Measurements from ENCODE around the gene MMEL1. TPM values are rescaled to one million over a fixed set of nuclear protein-coding genes. Genes with fewer than 3 reads are reported as not detected.
"Not testable (repeated sequence)": the region's sequence is repeated elsewhere in the genome, so short reads cannot be mapped to it uniquely, and the experiment has no call there.

Gene MMEL1
- total RNA-seq, 1 experiment from 2014 or later, result not detected

DNA sequence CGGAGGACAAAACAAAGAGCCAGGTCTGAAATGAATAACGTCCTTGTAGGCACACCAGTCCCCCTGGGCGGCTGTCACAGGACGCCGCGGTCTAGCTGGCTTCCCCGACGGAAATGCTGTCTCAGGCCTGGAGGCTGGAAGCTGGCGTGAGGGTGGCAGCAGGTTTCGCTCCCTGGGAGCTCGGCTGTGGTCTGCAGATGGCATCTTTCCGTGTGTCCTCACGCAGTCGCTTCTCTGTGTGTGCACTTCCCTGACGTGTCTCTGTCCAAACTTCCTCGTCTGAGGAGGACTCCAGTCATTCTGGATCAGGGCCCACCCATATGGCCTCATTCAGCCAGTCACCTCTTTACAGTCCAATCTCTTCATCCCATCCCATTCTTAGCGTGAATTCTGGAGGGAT, 62.5 kb downstream of the MMEL1 start:
- ATAC-seq (no peak), DNase-seq (ENCODE audit: low spot score) (no peak)
- peaks cover 11% of the 10 kb centered on the region; the same call in 1 of the 2 replicates for H3K27me3 Mint-ChIP-seq (ENCODE audit: low read depth)
- TF ChIP-seq NR1H2 (CRISPR knock-in tag; IDR thresholded peaks at IDR 0.05) (no peak), IRF2 (CRISPR knock-in tag; IDR thresholded peaks at IDR 0.05; ENCODE audit: borderline replicate concordance, low read depth) (no peak), SMAD3 (CRISPR knock-in tag; IDR thresholded peaks at IDR 0.05; ENCODE audit: borderline replicate concordance) (no peak), PRRX2 (CRISPR knock-in tag; IDR thresholded peaks at IDR 0.05) (no peak)
- TF ChIP-seq, protein P1, sequence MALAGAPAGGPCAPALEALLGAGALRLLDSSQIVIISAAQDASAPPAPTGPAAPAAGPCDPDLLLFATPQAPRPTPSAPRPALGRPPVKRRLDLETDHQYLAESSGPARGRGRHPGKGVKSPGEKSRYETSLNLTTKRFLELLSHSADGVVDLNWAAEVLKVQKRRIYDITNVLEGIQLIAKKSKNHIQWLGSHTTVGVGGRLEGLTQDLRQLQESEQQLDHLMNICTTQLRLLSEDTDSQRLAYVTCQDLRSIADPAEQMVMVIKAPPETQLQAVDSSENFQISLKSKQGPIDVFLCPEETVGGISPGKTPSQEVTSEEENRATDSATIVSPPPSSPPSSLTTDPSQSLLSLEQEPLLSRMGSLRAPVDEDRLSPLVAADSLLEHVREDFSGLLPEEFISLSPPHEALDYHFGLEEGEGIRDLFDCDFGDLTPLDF (CRISPR knock-in tag; IDR thresholded peaks at IDR 0.05), result no peak
- TF ChIP-seq, protein P2, sequence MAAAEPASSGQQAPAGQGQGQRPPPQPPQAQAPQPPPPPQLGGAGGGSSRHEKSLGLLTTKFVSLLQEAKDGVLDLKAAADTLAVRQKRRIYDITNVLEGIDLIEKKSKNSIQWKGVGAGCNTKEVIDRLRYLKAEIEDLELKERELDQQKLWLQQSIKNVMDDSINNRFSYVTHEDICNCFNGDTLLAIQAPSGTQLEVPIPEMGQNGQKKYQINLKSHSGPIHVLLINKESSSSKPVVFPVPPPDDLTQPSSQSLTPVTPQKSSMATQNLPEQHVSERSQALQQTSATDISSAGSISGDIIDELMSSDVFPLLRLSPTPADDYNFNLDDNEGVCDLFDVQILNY (CRISPR knock-in tag; IDR thresholded peaks at IDR 0.05), result no peak
- TF ChIP-seq, protein P3, sequence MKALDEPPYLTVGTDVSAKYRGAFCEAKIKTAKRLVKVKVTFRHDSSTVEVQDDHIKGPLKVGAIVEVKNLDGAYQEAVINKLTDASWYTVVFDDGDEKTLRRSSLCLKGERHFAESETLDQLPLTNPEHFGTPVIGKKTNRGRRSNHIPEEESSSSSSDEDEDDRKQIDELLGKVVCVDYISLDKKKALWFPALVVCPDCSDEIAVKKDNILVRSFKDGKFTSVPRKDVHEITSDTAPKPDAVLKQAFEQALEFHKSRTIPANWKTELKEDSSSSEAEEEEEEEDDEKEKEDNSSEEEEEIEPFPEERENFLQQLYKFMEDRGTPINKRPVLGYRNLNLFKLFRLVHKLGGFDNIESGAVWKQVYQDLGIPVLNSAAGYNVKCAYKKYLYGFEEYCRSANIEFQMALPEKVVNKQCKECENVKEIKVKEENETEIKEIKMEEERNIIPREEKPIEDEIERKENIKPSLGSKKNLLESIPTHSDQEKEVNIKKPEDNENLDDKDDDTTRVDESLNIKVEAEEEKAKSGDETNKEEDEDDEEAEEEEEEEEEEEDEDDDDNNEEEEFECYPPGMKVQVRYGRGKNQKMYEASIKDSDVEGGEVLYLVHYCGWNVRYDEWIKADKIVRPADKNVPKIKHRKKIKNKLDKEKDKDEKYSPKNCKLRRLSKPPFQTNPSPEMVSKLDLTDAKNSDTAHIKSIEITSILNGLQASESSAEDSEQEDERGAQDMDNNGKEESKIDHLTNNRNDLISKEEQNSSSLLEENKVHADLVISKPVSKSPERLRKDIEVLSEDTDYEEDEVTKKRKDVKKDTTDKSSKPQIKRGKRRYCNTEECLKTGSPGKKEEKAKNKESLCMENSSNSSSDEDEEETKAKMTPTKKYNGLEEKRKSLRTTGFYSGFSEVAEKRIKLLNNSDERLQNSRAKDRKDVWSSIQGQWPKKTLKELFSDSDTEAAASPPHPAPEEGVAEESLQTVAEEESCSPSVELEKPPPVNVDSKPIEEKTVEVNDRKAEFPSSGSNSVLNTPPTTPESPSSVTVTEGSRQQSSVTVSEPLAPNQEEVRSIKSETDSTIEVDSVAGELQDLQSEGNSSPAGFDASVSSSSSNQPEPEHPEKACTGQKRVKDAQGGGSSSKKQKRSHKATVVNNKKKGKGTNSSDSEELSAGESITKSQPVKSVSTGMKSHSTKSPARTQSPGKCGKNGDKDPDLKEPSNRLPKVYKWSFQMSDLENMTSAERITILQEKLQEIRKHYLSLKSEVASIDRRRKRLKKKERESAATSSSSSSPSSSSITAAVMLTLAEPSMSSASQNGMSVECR (CRISPR knock-in tag; IDR thresholded peaks at IDR 0.05; ENCODE audit: borderline replicate concordance), result no peak
- ChIA-PET POLR2A (no interaction called here), CTCF (interaction anchor here (1.0 kb wide), 1 partner anchor 255 kb away, joined by 3 read pairs; no protein-coding TSS in a partner anchor)
- H3K4me1 Mint-ChIP-seq, result no peaks in the 10 kb centered on the region
- H3K36me3 Mint-ChIP-seq, result peaks cover 13% of the 10 kb centered on the region; the same call in 1 of the 2 replicates
- no peak overlapping the region for H3K4me3 Mint-ChIP-seq
- no peak overlapping the region for H3K27ac Mint-ChIP-seq
- peaks cover 21% of the 10 kb centered on the region for H3K9me3 Mint-ChIP-seq

DNA sequence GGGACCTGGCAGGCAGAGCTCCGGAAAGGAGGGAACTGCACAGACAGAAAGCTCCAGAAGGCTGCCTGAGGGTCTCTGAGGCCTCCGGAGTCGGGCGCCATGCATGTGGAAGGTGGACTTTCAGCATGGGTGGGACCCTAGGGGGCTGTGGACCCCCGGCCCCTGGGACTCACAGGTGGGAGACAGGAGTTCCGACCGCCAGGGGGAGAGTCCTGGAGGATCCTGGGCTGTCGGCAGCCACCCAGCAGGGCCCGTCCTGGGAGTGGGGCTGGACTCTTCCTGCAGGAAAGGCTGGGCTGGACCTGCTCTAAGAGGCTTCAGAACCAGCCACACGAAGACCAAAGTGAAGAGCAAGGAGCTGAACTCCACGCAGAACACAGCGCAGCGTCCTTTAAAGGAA, 63.1 kb downstream of the MMEL1 start:
- H3K9me3 Mint-ChIP-seq, result peaks cover 21% of the 10 kb centered on the region
- POLR2A ChIA-PET; H3K4me3 Mint-ChIP-seq; ATAC-seq; H3K4me1 Mint-ChIP-seq; H3K27ac Mint-ChIP-seq; DNase-seq (ENCODE audit: low spot score): not testable (repeated sequence)
- CTCF ChIA-PET, result interaction anchor here (1.0 kb wide), 1 partner anchor 254 kb away, joined by 3 read pairs; no protein-coding TSS in a partner anchor
- peaks cover 13% of the 10 kb centered on the region; the same call in 1 of the 2 replicates for H3K36me3 Mint-ChIP-seq
- H3K27me3 Mint-ChIP-seq (ENCODE audit: low read depth), result peaks cover 11% of the 10 kb centered on the region; the same call in 1 of the 2 replicates

DNA sequence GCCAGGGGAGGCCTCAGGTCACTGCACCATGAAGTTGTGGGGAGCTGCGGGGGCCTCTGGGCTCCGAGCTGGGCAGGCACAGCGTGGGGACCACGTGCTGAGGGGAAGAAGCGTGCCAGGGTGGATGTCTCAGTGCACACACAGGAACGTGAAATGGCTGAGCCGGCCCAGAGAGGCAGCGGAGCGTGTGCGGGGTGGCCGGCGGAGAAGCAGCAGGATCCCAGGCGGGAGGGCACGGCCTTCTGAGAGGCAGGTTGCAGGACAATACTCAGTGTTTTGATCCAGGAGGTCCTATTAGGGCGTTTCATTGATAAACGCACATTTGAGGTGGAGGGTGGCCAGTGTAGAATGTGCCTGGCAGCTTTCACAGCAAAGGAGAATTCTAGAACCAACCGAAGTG, 63.8 kb downstream of the MMEL1 start:
- POLR2A ChIA-PET, result no interaction called here
- 0 out of 2 replicates have a peak, but pooled peaks cover 3% of the 10 kb centered on the region for H3K4me1 Mint-ChIP-seq
- H3K9me3 Mint-ChIP-seq, result peaks cover 18% of the 10 kb centered on the region
- H3K27me3 Mint-ChIP-seq (ENCODE audit: low read depth), result peaks cover 11% of the 10 kb centered on the region; the same call in 1 of the 2 replicates
- H3K27ac Mint-ChIP-seq, result no peak overlapping the region; the same call in 1 of the 2 replicates
- peaks cover 11% of the 10 kb centered on the region; the same call in 1 of the 2 replicates for H3K36me3 Mint-ChIP-seq
- CTCF ChIA-PET, result no interaction called here
- no peak overlapping the region for H3K4me3 Mint-ChIP-seq
- ATAC-seq, result no peak
- no peak for DNase-seq (ENCODE audit: low spot score)
- TF ChIP-seq, protein P4, sequence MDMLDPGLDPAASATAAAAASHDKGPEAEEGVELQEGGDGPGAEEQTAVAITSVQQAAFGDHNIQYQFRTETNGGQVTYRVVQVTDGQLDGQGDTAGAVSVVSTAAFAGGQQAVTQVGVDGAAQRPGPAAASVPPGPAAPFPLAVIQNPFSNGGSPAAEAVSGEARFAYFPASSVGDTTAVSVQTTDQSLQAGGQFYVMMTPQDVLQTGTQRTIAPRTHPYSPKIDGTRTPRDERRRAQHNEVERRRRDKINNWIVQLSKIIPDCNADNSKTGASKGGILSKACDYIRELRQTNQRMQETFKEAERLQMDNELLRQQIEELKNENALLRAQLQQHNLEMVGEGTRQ (CRISPR knock-in tag; IDR thresholded peaks at IDR 0.05), result no peak
- TF ChIP-seq, protein P5, sequence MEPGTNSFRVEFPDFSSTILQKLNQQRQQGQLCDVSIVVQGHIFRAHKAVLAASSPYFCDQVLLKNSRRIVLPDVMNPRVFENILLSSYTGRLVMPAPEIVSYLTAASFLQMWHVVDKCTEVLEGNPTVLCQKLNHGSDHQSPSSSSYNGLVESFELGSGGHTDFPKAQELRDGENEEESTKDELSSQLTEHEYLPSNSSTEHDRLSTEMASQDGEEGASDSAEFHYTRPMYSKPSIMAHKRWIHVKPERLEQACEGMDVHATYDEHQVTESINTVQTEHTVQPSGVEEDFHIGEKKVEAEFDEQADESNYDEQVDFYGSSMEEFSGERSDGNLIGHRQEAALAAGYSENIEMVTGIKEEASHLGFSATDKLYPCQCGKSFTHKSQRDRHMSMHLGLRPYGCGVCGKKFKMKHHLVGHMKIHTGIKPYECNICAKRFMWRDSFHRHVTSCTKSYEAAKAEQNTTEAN (CRISPR knock-in tag; IDR thresholded peaks at IDR 0.05), result no peak
- no peak for TF ChIP-seq SOX15 (CRISPR knock-in tag; IDR thresholded peaks at IDR 0.05)
- TF ChIP-seq CBFB (CRISPR knock-in tag; IDR thresholded peaks at IDR 0.05; ENCODE audit: low read depth), result no peak
- no peak for TF ChIP-seq SP1 (CRISPR knock-in tag; conservative IDR thresholded peaks at IDR 0.05)
- no peak for TF ChIP-seq ZBTB21 (CRISPR knock-in tag; IDR thresholded peaks at IDR 0.05; ENCODE audit: borderline replicate concordance)
- TF ChIP-seq, protein P6, sequence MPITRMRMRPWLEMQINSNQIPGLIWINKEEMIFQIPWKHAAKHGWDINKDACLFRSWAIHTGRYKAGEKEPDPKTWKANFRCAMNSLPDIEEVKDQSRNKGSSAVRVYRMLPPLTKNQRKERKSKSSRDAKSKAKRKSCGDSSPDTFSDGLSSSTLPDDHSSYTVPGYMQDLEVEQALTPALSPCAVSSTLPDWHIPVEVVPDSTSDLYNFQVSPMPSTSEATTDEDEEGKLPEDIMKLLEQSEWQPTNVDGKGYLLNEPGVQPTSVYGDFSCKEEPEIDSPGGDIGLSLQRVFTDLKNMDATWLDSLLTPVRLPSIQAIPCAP (CRISPR knock-in tag; IDR thresholded peaks at IDR 0.05), result no peak
- TF ChIP-seq, protein P2 (CRISPR knock-in tag; IDR thresholded peaks at IDR 0.05), result no peak
- no peak for TF ChIP-seq HMGA2 (CRISPR knock-in tag; IDR thresholded peaks at IDR 0.05)
- TF ChIP-seq NR3C1 (CRISPR knock-in tag; conservative IDR thresholded peaks at IDR 0.05; ENCODE audit: low read depth), result no peak
- TF ChIP-seq SMAD3 (CRISPR knock-in tag; IDR thresholded peaks at IDR 0.05; ENCODE audit: borderline replicate concordance), result no peak
- TF ChIP-seq FOXP1 (CRISPR knock-in tag; IDR thresholded peaks at IDR 0.05; ENCODE audit: borderline replicate concordance), result no peak
- TF ChIP-seq, protein P7, sequence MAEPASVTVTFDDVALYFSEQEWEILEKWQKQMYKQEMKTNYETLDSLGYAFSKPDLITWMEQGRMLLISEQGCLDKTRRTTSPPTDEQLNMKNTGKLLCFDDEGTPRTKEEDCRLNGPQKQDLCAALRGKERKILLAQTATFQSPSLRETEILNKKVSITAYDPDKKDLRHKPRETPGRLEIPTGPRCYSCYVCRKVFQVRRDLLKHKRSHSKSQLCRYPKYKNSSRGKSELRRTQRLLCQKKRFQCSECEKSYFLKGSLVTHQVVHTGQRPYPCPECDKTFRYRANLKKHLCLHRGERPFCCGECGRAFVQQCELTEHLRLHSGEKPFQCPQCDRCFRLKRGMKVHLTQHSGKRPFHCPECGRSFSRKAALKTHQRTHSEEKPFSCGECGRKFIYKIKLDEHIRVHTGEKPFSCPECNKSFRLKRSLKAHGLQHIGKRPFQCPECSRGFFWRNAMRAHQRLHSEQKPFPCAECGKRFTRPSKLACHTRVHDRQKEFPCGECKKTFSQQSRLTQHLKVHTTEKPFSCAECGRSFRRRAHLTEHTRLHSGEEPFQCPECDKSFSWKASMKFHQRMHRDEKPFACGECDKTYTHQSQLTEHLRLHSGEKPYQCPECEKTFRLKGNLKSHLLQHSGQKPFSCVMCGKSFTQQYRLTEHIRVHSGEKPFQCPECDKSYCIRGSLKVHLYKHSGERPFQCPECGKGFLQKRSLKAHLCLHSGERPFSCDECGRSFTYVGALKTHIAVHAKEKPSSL (CRISPR knock-in tag; conservative IDR thresholded peaks at IDR 0.05), result no peak
- no peak for TF ChIP-seq FOXK1 (CRISPR knock-in tag; IDR thresholded peaks at IDR 0.05)
